Measurements from ENCODE around the gene SHLD3.
"Not testable (repeated sequence)": the region's sequence is repeated elsewhere in the genome, so short reads cannot be mapped to it uniquely, and the experiment has no call there.

Gene SHLD3

GRCh38 chr5:65647941-65648340 lies 23.1 kb downstream of the SHLD3 start:
- TF ChIP-seq GATA1 (IDR thresholded peaks at IDR 0.05; ENCODE audit: low read depth, low read length), result no peak
- TF ChIP-seq POLR2A (IDR thresholded peaks at IDR 0.05; ENCODE audit: low read length), result no peak
- no peak for DNase-seq

GRCh38 chr5:65651144-65651543 lies 26.3 kb downstream of the SHLD3 start:
- DNase-seq, result no peak
- no peak for TF ChIP-seq GATA1 (IDR thresholded peaks at IDR 0.05; ENCODE audit: low read depth, low read length)
- TF ChIP-seq POLR2A (IDR thresholded peaks at IDR 0.05; ENCODE audit: low read length), result no peak

- peak in 1 of 2 experiments; percentile 4 for DNase-seq
- TF ChIP-seq POLR2A (IDR thresholded peaks at IDR 0.05; ENCODE audit: low read length) (no peak), GATA1 (IDR thresholded peaks at IDR 0.05; ENCODE audit: low read depth, low read length) (no peak)
Measured at GRCh38 chr5:65654713-65655112, 29.9 kb downstream of the SHLD3 start.

- no peak for TF ChIP-seq GATA1 (IDR thresholded peaks at IDR 0.05; ENCODE audit: low read depth, low read length)
- TF ChIP-seq POLR2A (IDR thresholded peaks at IDR 0.05; ENCODE audit: low read length), result no peak
- no peak for DNase-seq
Measured at GRCh38 chr5:65663804-65664521, 39.1 kb downstream of the SHLD3 start.

GRCh38 chr5:65668696-65669095 lies 43.9 kb downstream of the SHLD3 start:
- no peak for TF ChIP-seq GATA1 (IDR thresholded peaks at IDR 0.05; ENCODE audit: low read depth, low read length)
- no peak for TF ChIP-seq POLR2A (IDR thresholded peaks at IDR 0.05; ENCODE audit: low read length)
- no peak for DNase-seq

GRCh38 chr5:65672796-65673195 lies 48.0 kb downstream of the SHLD3 start:
- TF ChIP-seq GATA1 (IDR thresholded peaks at IDR 0.05; ENCODE audit: low read depth, low read length) (no peak), POLR2A (IDR thresholded peaks at IDR 0.05; ENCODE audit: low read length) (no peak)
- no peak for DNase-seq

GRCh38 chr5:65674749-65675148 lies 49.9 kb downstream of the SHLD3 start:
- TF ChIP-seq POLR2A (IDR thresholded peaks at IDR 0.05; ENCODE audit: low read length), result no peak
- no peak for TF ChIP-seq GATA1 (IDR thresholded peaks at IDR 0.05; ENCODE audit: low read depth, low read length)
- DNase-seq, result no peak

- DNase-seq, result not testable (repeated sequence)
Measured at GRCh38 chr5:65676056-65676455, 51.2 kb downstream of the SHLD3 start.

Measured in erythroblast (primary cell).